ENCODE data around the gene ZNF831.

DNA sequence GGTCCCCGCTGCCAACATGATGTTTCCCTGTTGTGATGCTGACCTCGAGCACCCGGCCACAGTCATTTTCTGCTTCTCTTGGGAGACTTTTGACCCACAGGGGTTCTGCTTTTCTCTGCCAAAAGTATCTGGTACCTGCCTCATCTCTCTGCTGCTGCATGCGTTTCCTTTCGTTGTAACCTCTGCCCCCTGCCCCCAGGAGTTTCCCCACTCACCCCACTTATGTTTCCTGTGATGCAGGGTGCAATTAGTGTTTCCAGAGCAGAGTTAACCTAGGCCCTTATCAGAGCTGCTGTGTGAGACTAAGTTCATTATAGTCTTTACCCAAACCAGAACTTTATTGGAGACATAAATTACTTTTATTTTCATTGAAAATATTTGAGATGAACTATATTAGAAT is 71.6 kb downstream of the ZNF831 start:
- TF ChIP-seq, protein P1, sequence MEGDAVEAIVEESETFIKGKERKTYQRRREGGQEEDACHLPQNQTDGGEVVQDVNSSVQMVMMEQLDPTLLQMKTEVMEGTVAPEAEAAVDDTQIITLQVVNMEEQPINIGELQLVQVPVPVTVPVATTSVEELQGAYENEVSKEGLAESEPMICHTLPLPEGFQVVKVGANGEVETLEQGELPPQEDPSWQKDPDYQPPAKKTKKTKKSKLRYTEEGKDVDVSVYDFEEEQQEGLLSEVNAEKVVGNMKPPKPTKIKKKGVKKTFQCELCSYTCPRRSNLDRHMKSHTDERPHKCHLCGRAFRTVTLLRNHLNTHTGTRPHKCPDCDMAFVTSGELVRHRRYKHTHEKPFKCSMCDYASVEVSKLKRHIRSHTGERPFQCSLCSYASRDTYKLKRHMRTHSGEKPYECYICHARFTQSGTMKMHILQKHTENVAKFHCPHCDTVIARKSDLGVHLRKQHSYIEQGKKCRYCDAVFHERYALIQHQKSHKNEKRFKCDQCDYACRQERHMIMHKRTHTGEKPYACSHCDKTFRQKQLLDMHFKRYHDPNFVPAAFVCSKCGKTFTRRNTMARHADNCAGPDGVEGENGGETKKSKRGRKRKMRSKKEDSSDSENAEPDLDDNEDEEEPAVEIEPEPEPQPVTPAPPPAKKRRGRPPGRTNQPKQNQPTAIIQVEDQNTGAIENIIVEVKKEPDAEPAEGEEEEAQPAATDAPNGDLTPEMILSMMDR (IDR thresholded peaks at IDR 0.05 in 2 of 3, conservative IDR thresholded peaks at IDR 0.05 in 1 of 3; ENCODE audit: borderline replicate concordance in 1 of 3, insufficient read depth in 1 of 3, low read depth in 2 of 3, low read length in 2 of 3): no peak
- no peak for TF ChIP-seq ELF1 (IDR thresholded peaks at IDR 0.05; ENCODE audit: borderline replicate concordance, low read depth)
- TF ChIP-seq POLR2A (IDR thresholded peaks at IDR 0.05; ENCODE audit: borderline replicate concordance, extremely low read depth, insufficient read depth, insufficient read length): no peak
- no peak for TF ChIP-seq ZFX (IDR thresholded peaks at IDR 0.05)
- no peak for TF ChIP-seq EGR1 (IDR thresholded peaks at IDR 0.05; ENCODE audit: low read depth)
- TF ChIP-seq, protein P2, sequence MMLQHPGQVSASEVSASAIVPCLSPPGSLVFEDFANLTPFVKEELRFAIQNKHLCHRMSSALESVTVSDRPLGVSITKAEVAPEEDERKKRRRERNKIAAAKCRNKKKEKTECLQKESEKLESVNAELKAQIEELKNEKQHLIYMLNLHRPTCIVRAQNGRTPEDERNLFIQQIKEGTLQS (IDR thresholded peaks at IDR 0.05): no peak
- TF ChIP-seq, protein P3, sequence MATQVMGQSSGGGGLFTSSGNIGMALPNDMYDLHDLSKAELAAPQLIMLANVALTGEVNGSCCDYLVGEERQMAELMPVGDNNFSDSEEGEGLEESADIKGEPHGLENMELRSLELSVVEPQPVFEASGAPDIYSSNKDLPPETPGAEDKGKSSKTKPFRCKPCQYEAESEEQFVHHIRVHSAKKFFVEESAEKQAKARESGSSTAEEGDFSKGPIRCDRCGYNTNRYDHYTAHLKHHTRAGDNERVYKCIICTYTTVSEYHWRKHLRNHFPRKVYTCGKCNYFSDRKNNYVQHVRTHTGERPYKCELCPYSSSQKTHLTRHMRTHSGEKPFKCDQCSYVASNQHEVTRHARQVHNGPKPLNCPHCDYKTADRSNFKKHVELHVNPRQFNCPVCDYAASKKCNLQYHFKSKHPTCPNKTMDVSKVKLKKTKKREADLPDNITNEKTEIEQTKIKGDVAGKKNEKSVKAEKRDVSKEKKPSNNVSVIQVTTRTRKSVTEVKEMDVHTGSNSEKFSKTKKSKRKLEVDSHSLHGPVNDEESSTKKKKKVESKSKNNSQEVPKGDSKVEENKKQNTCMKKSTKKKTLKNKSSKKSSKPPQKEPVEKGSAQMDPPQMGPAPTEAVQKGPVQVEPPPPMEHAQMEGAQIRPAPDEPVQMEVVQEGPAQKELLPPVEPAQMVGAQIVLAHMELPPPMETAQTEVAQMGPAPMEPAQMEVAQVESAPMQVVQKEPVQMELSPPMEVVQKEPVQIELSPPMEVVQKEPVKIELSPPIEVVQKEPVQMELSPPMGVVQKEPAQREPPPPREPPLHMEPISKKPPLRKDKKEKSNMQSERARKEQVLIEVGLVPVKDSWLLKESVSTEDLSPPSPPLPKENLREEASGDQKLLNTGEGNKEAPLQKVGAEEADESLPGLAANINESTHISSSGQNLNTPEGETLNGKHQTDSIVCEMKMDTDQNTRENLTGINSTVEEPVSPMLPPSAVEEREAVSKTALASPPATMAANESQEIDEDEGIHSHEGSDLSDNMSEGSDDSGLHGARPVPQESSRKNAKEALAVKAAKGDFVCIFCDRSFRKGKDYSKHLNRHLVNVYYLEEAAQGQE (IDR thresholded peaks at IDR 0.05; ENCODE audit: low read depth): no peak
- no peak for TF ChIP-seq TCF7L2 (IDR thresholded peaks at IDR 0.05; ENCODE audit: borderline replicate concordance, extremely low read depth, insufficient read depth, insufficient read length)
